ENCODE measurements around the gene SCRN1. TPM values are rescaled to one million over a fixed set of nuclear protein-coding genes. Genes with fewer than 3 reads are reported as not detected.

SCRN1 gene
- total RNA-seq, 1 donor from 2014 or later, result 0.82 TPM

GRCh38 chr7:29871787-29872398 lies 117.7 kb downstream of the SCRN1 start:
- no peak overlapping the region for H3K4me3 Mint-ChIP-seq (ENCODE audit: low read depth)
- H3K4me1 Mint-ChIP-seq (ENCODE audit: low read depth), result no peaks in the 10 kb centered on the region
- H3K27ac Mint-ChIP-seq, result no peak overlapping the region
- no peak for DNase-seq (ENCODE audit: low spot score)
- H3K27me3 Mint-ChIP-seq (ENCODE audit: low read depth), result peaks cover 3% of the 10 kb centered on the region
- intact Hi-C loops (cut with micrococcal nuclease), result no loop called here
- no peaks in the 10 kb centered on the region for H3K9me3 Mint-ChIP-seq
- no peaks in the 10 kb centered on the region for H3K36me3 Mint-ChIP-seq (ENCODE audit: low read depth)

Other genes starting within 250 kb of the SCRN1 start
- not detected in 2 replicates for gene WIPF3, start 183.3 kb downstream of the SCRN1 start, total RNA-seq
- 8.0 and 10.0 TPM in 2 replicates for gene FKBP14, start 36.9 kb upstream of the SCRN1 start, total RNA-seq
- gene PLEKHA8, start 38.6 kb upstream of the SCRN1 start, total RNA-seq, result 10.9 and 11.9 TPM in 2 replicates
- 4.0 and 4.7 TPM in 2 replicates for gene MTURN, start 145.2 kb upstream of the SCRN1 start, total RNA-seq